HepG2 (cell line): ENCODE data around the gene PIP4K2B. TPM values are rescaled to one million over a fixed set of nuclear protein-coding genes. Genes with fewer than 3 reads are reported as not detected.
A peak's percentile ranks its signal among the peaks of the same experiment; 100 is the strongest.

ENCODE experiments used
- SOX5 ChIP-seq: IDR thresholded peaks from 2 replicates; pipeline ENCODE4 v1.6.1; 2016; ENCODE audit warnings: borderline replicate concordance
- ZBTB8A ChIP-seq: sonication (generic); formaldehyde crosslinking; IDR thresholded peaks from 2 replicates; pipeline ENCODE4 v1.4.0; 2020; ENCODE audit warnings: mild to moderate bottlenecking, low read depth, missing genetic modification reagents, borderline replicate concordance
- ZC3H4 ChIP-seq: sonication (generic); formaldehyde crosslinking; IDR thresholded peaks from 2 replicates; pipeline ENCODE4 v1.4.0; 2020; ENCODE audit warnings: missing genetic modification reagents, borderline replicate concordance
- ZNF17 ChIP-seq: sonication (generic); formaldehyde crosslinking; IDR thresholded peaks from 2 replicates; pipeline ENCODE4 v1.5.0; 2020; ENCODE audit warnings: mild to moderate bottlenecking, missing genetic modification reagents
- ZNF772 ChIP-seq: sonication (generic); formaldehyde crosslinking; IDR thresholded peaks from 2 replicates; pipeline ENCODE4 v1.5.0; 2020; ENCODE audit warnings: mild to moderate bottlenecking, missing genetic modification reagents
- ZNF773 ChIP-seq: sonication (generic); formaldehyde crosslinking; IDR thresholded peaks from 2 replicates; pipeline ENCODE4 v1.4.0; 2020; ENCODE audit warnings: missing genetic modification reagents, borderline replicate concordance
- ZSCAN9 ChIP-seq: IDR thresholded peaks from 2 replicates; pipeline ENCODE4 v1.6.1; 2016; ENCODE audit warnings: borderline replicate concordance
- polyA plus RNA-seq, 8 experiments: library from polyadenylated mRNA; depleted of rRNA in 3 of 8; stranded (reverse) in 7 of 8; unstranded in 1 of 8; fragments of >200 nt; fragmentation: Illumina TruSeq in 4 of 8; extraction: Trizol in 4 of 8; gene quantifications; 2 replicates each; pipeline versions ENCODE4 v1.2.1 to v1.2.3, GENCODE V29; 2011 to 2016; ENCODE audit warnings: low read depth in 4 of 8, missing spikeins in 1 of 8, mixed read lengths in 1 of 8; ENCODE audit not compliant: insufficient read depth in 1 of 8
- total RNA-seq, 5 experiments: library from RNA; depleted of rRNA; stranded (reverse); fragments of >200 nt; fragmentation: Illumina TruSeq; extraction: Trizol; gene quantifications; 2 replicates each; pipeline ENCODE4 v1.2.3, GENCODE V29; 2016; ENCODE audit warnings: low read depth in 1 of 5
- TF ChIP-seq, protein P1 (sequence below): sonication (generic); formaldehyde crosslinking; IDR thresholded peaks from 2 replicates; pipeline ENCODE4 v1.4.0; 2020; ENCODE audit warnings: missing genetic modification reagents, mild to moderate bottlenecking, borderline replicate concordance
- TF ChIP-seq, protein P2 (sequence below): sonication (generic); formaldehyde crosslinking; IDR thresholded peaks from 2 replicates; pipeline ENCODE4 v1.8.1; 2022; ENCODE audit warnings: mild to moderate bottlenecking, missing genetic modification reagents
- TF ChIP-seq, protein P3 (sequence below): sonication (generic); formaldehyde crosslinking; IDR thresholded peaks from 2 replicates; pipeline ENCODE4 v1.5.0; 2020; ENCODE audit warnings: missing genetic modification reagents, mild to moderate bottlenecking, borderline replicate concordance
- TF ChIP-seq, protein P4 (sequence below): IDR thresholded peaks from 2 replicates; pipeline ENCODE4 v1.6.1; 2016; ENCODE audit warnings: low read depth, missing genetic modification reagents, missing compliant biosample characterization

Gene PIP4K2B
- total and polyA plus RNA-seq, 2 of the 13 experiments (the other 11 are each of a cell fraction or from before 2014, with no cell fraction given), result 20.4 to 54.0 TPM

DNA sequence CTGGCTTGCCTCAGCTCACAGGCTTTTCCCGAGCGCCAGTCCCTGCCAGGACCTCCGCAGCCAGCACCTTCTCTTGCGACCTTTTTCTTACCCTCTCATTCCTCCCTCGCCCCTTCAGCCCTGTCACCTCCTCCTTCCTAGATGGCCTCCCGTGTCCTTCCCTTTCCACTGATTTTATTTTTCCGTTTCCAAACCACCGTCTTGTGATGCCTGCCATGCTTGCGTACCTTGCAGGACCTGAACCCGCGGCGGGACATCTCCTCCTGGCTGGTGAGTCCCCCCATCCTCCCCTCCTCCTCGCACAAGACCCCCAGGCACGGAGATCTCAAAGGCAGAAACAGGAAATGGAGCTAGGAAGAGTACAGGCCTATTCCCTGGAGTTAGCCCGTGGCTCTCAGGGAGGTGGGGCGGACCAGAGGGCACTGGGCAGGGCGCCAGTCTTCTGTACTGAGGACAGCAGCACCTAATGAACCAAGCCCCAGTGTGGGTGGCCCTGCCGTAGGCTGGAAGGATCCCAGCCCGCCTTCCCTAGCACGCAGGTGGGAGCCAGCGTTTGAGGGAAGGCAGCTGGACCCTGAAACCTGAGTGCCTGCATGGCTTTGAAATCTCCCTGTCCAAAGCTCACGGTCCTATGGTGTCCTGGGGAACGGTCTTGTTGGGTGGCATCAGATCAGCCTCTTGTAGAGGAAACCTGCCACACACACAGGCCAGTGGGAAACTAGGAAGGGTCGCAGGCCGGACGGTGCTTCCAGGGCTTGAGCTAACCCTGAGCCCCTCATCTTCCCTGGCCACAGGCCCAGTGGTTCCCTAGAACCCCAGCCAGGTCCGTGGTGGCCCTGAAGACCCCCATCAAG, 68.6 kb downstream of the PIP4K2B start (continued):
- TF ChIP-seq, protein P1, sequence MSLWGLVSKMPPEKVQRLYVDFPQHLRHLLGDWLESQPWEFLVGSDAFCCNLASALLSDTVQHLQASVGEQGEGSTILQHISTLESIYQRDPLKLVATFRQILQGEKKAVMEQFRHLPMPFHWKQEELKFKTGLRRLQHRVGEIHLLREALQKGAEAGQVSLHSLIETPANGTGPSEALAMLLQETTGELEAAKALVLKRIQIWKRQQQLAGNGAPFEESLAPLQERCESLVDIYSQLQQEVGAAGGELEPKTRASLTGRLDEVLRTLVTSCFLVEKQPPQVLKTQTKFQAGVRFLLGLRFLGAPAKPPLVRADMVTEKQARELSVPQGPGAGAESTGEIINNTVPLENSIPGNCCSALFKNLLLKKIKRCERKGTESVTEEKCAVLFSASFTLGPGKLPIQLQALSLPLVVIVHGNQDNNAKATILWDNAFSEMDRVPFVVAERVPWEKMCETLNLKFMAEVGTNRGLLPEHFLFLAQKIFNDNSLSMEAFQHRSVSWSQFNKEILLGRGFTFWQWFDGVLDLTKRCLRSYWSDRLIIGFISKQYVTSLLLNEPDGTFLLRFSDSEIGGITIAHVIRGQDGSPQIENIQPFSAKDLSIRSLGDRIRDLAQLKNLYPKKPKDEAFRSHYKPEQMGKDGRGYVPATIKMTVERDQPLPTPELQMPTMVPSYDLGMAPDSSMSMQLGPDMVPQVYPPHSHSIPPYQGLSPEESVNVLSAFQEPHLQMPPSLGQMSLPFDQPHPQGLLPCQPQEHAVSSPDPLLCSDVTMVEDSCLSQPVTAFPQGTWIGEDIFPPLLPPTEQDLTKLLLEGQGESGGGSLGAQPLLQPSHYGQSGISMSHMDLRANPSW (CRISPR knock-in tag), result peak; percentile 67; the same call in 1 of the 2 replicates
- TF ChIP-seq ZBTB8A (CRISPR knock-in tag) (no peak; the same call in 1 of the 2 replicates), ZNF772 (peak; percentile 74; the same call in 1 of the 2 replicates), ZNF773 (no peak), ZNF17 (CRISPR knock-in tag) (no peak), ZSCAN9 (CRISPR knock-in tag) (peak; percentile 93), SOX5 (CRISPR knock-in tag) (0 out of 2 replicates have a peak, but pooled peaks have one; percentile 53), ZC3H4 (CRISPR knock-in tag) (peak; percentile 84; the same call in 1 of the 2 replicates)
- TF ChIP-seq, protein P2, sequence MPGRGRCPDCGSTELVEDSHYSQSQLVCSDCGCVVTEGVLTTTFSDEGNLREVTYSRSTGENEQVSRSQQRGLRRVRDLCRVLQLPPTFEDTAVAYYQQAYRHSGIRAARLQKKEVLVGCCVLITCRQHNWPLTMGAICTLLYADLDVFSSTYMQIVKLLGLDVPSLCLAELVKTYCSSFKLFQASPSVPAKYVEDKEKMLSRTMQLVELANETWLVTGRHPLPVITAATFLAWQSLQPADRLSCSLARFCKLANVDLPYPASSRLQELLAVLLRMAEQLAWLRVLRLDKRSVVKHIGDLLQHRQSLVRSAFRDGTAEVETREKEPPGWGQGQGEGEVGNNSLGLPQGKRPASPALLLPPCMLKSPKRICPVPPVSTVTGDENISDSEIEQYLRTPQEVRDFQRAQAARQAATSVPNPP (CRISPR knock-in tag), result peak; percentile 66; the same call in 1 of the 2 replicates
- TF ChIP-seq, protein P3, sequence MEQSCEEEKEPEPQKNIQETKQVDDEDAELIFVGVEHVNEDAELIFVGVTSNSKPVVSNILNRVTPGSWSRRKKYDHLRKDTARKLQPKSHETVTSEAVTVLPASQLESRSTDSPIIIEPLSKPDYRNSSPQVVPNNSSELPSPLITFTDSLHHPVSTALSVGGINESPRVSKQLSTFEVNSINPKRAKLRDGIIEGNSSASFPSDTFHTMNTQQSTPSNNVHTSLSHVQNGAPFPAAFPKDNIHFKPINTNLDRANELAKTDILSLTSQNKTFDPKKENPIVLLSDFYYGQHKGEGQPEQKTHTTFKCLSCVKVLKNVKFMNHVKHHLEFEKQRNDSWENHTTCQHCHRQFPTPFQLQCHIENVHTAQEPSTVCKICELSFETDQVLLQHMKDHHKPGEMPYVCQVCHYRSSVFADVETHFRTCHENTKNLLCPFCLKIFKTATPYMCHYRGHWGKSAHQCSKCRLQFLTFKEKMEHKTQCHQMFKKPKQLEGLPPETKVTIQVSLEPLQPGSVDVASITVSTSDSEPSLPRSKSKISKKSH, result peak; percentile 70
- TF ChIP-seq, protein P4, sequence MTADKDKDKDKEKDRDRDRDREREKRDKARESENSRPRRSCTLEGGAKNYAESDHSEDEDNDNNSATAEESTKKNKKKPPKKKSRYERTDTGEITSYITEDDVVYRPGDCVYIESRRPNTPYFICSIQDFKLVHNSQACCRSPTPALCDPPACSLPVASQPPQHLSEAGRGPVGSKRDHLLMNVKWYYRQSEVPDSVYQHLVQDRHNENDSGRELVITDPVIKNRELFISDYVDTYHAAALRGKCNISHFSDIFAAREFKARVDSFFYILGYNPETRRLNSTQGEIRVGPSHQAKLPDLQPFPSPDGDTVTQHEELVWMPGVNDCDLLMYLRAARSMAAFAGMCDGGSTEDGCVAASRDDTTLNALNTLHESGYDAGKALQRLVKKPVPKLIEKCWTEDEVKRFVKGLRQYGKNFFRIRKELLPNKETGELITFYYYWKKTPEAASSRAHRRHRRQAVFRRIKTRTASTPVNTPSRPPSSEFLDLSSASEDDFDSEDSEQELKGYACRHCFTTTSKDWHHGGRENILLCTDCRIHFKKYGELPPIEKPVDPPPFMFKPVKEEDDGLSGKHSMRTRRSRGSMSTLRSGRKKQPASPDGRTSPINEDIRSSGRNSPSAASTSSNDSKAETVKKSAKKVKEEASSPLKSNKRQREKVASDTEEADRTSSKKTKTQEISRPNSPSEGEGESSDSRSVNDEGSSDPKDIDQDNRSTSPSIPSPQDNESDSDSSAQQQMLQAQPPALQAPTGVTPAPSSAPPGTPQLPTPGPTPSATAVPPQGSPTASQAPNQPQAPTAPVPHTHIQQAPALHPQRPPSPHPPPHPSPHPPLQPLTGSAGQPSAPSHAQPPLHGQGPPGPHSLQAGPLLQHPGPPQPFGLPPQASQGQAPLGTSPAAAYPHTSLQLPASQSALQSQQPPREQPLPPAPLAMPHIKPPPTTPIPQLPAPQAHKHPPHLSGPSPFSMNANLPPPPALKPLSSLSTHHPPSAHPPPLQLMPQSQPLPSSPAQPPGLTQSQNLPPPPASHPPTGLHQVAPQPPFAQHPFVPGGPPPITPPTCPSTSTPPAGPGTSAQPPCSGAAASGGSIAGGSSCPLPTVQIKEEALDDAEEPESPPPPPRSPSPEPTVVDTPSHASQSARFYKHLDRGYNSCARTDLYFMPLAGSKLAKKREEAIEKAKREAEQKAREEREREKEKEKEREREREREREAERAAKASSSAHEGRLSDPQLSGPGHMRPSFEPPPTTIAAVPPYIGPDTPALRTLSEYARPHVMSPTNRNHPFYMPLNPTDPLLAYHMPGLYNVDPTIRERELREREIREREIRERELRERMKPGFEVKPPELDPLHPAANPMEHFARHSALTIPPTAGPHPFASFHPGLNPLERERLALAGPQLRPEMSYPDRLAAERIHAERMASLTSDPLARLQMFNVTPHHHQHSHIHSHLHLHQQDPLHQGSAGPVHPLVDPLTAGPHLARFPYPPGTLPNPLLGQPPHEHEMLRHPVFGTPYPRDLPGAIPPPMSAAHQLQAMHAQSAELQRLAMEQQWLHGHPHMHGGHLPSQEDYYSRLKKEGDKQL (CRISPR knock-in tag), result 0 out of 2 replicates have a peak, but pooled peaks have one; percentile 33
